Activated CD4-positive, alpha-beta T cell treated with anti-CD3 and anti-CD28 coated beads, Interleukin-10, Interleukin-2, amounts not matched to agents 100 ng/mL and 50 ng/mL, durations not matched to agents 16 hours and 8 hours (primary cell): ENCODE results near the gene TPST1.
"Not testable (repeated sequence)": the region's sequence is repeated elsewhere in the genome, so short reads cannot be mapped to it uniquely, and the experiment has no call there.

ENCODE experiments used
- DNase-seq: peaks from one replicate; pipeline ENCODE4 v3.0.0-alpha.2; 2020

Gene TPST1

GRCh38 chr7:66204822-66205740 is at the start of gene TPST1:
Gene TPST1, plus strand, starts transcription at chr7:66205334. Its CDS starts 35,092 bp downstream, at chr7:66240426.
- peak; percentile 83 for DNase-seq

GRCh38 chr7:66156035-66156434 is 49.1 kb upstream of the TPST1 start:
- not testable (repeated sequence) for DNase-seq

- no peak for DNase-seq
Measured at GRCh38 chr7:66157060-66157459, 48.1 kb upstream of the TPST1 start.

DNA sequence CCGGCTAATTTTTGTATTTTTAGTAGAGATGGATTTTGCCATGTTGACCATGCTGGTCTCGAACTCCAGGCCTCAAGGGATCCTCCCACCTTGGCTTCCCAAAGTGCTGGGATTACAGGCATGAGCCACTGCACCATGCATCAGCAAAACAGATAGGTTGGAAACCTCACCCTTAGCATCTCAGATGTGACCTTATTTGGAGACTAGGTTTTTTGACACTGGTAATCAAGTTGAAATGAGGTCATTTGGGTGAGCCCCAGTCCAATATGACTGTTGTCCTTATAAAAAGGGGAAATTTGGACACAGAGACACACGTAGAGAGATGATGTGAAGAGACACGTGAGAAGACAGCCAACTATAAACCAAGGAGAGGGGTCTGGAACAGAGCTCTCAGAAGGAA is 42.5 kb upstream of the TPST1 start:
- no peak for DNase-seq

- DNase-seq: no peak
Measured at GRCh38 chr7:66163186-66163610, 41.9 kb upstream of the TPST1 start.

GRCh38 chr7:66164356-66164755 is 40.8 kb upstream of the TPST1 start:
- no peak for DNase-seq

- DNase-seq: no peak
Measured at GRCh38 chr7:66167773-66168387, 37.3 kb upstream of the TPST1 start.

DNA sequence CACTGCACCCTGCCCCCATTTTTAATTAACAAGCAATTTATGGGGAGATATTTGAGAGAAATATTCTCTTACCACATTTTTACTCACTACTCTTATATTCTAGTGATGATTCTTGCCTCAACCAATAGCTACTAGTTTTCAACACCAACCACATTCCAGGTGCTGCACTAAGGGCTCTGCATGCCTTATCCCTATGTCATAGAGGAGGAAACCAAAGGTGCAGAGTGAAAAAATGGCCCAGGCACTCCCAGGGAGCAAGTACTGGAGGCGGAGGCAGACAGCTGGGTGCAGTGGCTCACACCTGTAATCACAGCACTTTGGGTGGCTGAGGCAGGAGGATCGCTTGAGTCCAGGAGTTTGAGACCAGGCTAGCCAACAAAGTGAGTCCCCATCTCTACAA is 35.5 kb upstream of the TPST1 start:
- no peak for DNase-seq

DNA sequence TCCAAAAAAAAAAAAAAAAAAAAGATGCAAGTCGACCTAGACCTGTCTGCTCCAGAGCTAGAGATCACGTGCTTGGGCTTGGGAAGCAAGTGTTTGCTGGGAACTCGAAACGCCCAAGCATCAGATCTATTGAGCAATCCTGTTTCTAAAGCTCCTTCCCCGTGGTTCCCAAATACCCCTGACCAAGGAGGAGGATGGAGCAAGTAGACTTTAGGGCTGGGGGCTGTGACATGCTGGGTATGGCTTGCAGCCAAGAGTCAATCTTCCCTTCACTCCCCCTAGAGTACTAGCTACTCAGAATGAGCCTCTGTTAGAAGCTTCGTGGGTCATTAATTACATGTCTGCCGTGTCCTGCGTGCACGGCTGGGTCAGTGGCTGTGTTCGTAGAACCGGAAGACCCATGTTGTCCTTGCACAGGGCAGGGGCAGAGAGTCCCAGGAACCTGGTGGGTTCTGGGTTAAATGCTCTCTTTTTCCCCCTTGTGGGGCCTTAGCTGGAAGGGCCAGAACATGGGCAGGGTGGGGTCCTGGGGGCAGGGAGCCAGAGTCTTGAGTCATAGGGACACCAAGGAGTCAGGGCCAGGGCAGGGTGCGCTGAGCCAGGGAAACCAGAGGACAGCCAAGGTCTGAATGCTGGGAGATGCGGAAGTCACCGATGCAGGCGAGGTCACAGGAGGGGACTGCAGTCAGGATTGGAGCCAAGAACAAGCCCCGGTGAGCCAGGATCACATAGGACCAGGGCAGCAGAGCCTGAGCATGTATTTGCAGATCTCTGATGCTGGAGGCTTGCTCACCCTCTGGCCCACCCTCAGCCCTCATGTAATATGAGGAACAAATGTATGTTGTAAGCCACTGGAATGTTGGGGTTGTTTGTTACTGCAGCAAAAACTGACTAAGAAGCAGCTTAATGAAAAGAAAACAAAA is 34.6 kb upstream of the TPST1 start:
- no peak for DNase-seq

- DNase-seq: not testable (repeated sequence)
Measured at GRCh38 chr7:66172536-66173401, 32.4 kb upstream of the TPST1 start.

GRCh38 chr7:66173856-66174255 is 31.3 kb upstream of the TPST1 start:
- no peak for DNase-seq

- not testable (repeated sequence) for DNase-seq
Measured at GRCh38 chr7:66175006-66175405, 30.1 kb upstream of the TPST1 start.

DNA sequence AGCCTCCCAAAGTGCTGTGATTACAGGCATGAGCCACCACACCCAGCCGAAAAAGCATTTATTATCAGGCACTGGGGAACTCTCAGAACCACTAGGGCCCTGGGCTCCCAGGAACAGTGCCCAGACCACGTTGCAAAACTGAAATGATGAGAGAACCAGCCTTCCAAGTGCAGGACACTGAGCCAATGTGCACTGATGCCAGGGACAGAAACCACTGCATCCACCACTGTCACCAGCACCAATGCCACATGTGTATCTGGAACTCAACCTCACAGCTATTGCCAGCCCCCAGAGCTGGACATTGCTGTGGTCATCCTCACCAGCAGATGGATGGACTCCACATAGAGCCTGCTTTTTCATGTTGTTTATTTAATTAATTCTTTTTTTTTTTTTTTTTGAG is 28.2 kb upstream of the TPST1 start:
- no peak for DNase-seq

DNA sequence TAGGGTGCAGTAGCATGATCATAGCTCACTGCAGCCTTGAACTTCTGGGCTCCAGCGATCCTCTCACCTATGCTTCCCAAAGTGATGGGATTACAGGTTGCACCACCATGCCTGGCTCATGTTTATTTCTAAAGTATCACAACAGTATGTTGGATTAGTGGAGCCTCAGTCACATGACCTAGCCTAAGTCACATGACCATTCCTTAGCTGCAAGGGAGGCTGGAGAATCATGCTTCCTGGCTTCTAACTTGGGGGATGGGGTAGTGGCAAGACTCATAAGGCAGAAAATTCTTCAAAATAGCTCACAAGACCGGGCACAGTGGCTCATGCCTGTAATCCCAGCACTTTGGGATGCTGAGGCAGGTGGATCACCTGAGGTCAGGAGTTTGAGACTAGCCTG is 26.9 kb upstream of the TPST1 start:
- DNase-seq: no peak

DNA sequence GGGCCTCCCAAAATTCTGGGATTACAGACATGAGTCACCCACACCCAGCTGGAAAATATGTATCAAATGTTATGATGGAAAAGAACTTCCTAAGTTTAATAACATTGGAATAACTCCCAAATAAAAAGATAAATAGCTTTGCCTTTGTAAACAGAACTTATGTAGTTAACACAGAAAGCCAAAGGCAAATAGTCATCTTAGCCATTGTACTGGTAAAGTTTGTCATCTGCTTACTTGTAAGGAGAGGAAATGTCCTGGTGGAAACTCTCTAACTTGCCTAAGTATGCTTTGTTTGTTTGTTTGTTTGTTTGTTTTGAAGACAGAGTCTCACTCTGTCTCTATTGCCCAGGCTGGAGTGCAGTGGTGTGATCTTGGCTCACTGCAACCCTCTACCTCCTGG is 23.8 kb upstream of the TPST1 start:
- DNase-seq: no peak

DNA sequence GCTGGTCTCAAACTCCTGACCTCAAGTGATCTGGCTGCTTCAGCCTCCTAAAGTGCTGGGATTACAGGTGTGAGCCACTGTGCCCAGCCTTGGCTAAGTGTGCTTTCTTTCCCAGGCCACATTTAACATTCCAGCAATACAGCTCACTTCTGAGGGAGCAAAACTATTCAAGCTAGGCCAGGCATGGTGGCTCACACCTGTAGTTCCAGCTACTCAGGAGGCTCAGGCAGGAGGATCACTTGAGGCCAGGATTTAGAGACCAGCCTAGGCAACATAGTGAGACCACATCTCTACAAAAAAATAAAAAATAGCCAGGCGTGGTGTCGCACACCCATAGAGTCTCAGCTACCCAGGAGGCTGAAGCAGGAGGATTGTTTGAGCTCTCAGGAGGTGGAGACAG is 23.3 kb upstream of the TPST1 start:
- DNase-seq: no peak

GRCh38 chr7:66182920-66183319 is 22.2 kb upstream of the TPST1 start:
- no peak for DNase-seq

DNA sequence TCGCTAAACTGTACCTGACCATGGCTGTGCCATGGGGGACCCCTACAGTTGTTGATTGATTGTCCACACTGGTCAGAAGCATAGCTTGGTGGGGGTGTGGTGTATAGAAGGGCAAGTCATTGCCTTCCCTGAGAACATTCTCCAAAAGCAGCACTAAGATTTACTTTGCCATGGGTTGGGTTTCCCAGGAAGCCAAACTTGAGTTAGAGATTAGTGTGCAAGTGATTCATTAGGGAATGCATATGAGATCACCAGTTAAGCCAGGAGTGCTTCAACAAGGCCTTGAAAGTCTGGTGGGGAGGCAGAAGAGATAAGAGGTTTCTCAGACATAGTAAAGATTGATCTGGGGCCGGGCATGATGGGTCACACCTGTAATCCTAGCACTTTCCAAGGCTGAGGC is 21.4 kb upstream of the TPST1 start:
- no peak for DNase-seq

- no peak for DNase-seq
Measured at GRCh38 chr7:66185680-66186187, 19.4 kb upstream of the TPST1 start.

- DNase-seq: no peak
Measured at GRCh38 chr7:66186991-66187390, 18.1 kb upstream of the TPST1 start.

GRCh38 chr7:66187905-66188304 is 17.2 kb upstream of the TPST1 start:
- DNase-seq: no peak

DNA sequence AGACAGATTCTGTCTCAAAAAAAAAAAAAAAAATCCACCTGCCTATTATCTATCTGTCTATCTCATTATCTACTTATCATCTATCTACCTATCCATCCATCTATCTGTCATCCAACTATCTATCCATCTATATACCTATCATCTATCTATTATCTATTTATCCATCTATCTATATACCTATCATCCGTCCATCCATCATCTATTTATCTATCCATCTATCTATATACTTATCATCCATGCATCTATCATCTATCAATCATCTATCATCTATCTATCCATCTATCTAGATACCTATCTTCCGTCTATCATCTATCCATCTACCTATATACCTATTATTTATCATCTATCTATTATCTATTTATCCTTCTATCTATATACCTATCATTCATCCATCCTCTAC is 16.5 kb upstream of the TPST1 start:
- no peak for DNase-seq
